ENCODE data around the gene SLC6A9. TPM values are rescaled to one million over a fixed set of nuclear protein-coding genes. Genes with fewer than 3 reads are reported as not detected.
A peak's percentile ranks its signal among the peaks of the same experiment; 100 is the strongest.

The SLC6A9 gene
- total and polyA plus RNA-seq, 12 donors = 11.8 to 198 (median 23.5) TPM

DNA sequence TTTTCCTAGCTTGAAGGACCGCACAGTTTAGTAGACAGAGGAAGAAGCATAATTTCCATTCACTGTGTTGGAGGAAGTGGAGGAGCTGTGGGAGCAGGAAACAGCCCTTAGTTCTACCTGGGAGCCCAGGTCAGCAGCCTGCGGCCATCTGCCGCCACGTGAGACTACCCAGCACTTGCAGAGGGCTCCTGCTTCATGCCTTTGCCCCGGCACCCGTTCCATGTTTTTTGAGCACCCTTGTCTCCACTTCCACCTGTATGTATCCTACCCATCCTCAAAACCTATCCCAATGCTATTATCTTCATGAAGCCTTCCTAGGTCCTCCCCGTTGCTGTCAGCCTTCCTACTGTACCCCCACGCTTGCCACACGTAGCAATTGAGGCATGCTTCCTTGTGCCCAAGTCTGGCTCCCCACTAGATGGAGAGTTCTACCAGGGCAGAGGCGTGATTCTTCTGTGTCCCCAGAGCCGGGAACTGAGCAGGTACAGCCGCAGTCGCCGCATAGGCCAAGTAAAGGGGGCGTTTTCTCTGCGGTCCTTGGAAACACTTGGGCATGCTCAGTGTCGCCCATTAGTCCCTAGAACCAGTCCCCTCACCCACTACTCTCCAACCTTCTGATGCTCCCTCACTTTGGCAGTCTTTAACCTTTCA, 1.9 kb downstream of the SLC6A9 start:
- DNase-seq = peak in 2 of 7 donors; percentile 36 to 66
- H3K27ac ChIP-seq = peak overlapping the region in 4 of 5 donors; percentile 54 to 90 (median 82)
- TF ChIP-seq CTCF (IDR thresholded peaks at IDR 0.05) (no peak), POLR2A (IDR thresholded peaks at IDR 0.05) (no peak)
- H3K9me3 ChIP-seq (replicated peaks in 1 of 3) = no peaks in the 10 kb centered on the region
- WGBS, 4 donors = 27 to 42% (median 29%) methylated on average over 12 to 17 of the region's 17 CpGs
- H3K36me3 ChIP-seq (replicated peaks in 1 of 2) = no peaks in the 10 kb centered on the region
- H3K27me3 ChIP-seq = no peaks in the 10 kb centered on the region
- H3K4me3 ChIP-seq = peak overlapping the region in 3 of 4 donors; percentile 36 to 84 (median 75)
- intact Hi-C loops (cut with DNase I) = no loop called here
- H3K4me1 ChIP-seq (replicated peaks in 1 of 2) = peaks cover 14 to 22% of the 10 kb centered on the region in 2 donors

DNA sequence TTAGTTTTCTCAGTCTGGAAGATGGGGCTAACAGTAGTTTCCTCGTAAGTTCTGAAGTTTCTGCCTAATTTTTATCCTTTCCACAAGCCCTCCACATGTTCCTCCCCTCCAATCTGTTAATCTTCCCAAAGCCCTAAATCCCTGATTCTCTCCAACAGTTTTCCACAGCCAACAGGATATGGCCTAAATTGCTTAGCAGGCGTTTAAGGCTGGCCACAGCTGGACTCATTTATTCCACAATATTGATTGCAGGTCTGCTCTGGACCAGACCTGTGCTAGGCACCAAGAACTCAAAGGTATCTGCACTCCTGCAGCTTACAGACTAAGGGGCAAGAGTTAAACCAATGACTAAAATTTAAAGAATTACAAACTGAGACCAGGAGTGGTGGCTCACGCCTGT, 3.9 kb downstream of the SLC6A9 start:
- 92 to 97% (median 93%) methylated on average over 3 of the region's 3 CpGs for WGBS, 4 donors
- Histone ChIP-seq H3K4me3 (no peak overlapping the region), H3K27me3 (no peaks in the 10 kb centered on the region), H3K27ac (no peak overlapping the region), H3K36me3 (replicated peaks in 1 of 2) (no peaks in the 10 kb centered on the region), H3K9me3 (replicated peaks in 1 of 3) (no peaks in the 10 kb centered on the region), H3K4me1 (replicated peaks in 1 of 2) (peaks cover 13 to 22% of the 10 kb centered on the region in 2 donors)
- no peak for TF ChIP-seq CTCF (IDR thresholded peaks at IDR 0.05)
- no peak for TF ChIP-seq POLR2A (IDR thresholded peaks at IDR 0.05)
- intact Hi-C loops (cut with DNase I) = no loop called here
- no peak for DNase-seq

- 49 to 79% (median 75%) methylated on average over 3 of the region's 3 CpGs for WGBS, 4 donors
- Histone ChIP-seq H3K4me3 (no peak overlapping the region), H3K27me3 (no peaks in the 10 kb centered on the region), H3K9me3 (replicated peaks in 1 of 3) (no peaks in the 10 kb centered on the region), H3K27ac (no peak overlapping the region), H3K36me3 (replicated peaks in 1 of 2) (no peaks in the 10 kb centered on the region), H3K4me1 (replicated peaks in 1 of 2) (peaks cover 4 to 11% of the 10 kb centered on the region in 2 donors)
- DNase-seq = no peak
- TF ChIP-seq POLR2A (IDR thresholded peaks at IDR 0.05) = no peak
- TF ChIP-seq CTCF (IDR thresholded peaks at IDR 0.05) = no peak
- intact Hi-C loops (cut with DNase I) = no loop called here
These were observed 5.4 kb downstream of the SLC6A9 start for GRCh38 chr1:44025816-44026215.

- Histone ChIP-seq H3K4me3 (no peak overlapping the region), H3K4me1 (replicated peaks in 1 of 2) (peaks cover 4 to 11% of the 10 kb centered on the region in 2 donors), H3K27ac (no peak overlapping the region), H3K9me3 (replicated peaks in 1 of 3) (no peaks in the 10 kb centered on the region), H3K36me3 (replicated peaks in 1 of 2) (no peaks in the 10 kb centered on the region), H3K27me3 (no peaks in the 10 kb centered on the region)
- 81 to 90% (median 85%) methylated on average over 13 of the region's 13 CpGs for WGBS, 4 donors
- TF ChIP-seq POLR2A (IDR thresholded peaks at IDR 0.05) = no peak
- TF ChIP-seq CTCF (IDR thresholded peaks at IDR 0.05) = no peak
- intact Hi-C loops (cut with DNase I) = no loop called here
- DNase-seq = no peak
These were observed 6.2 kb downstream of the SLC6A9 start for GRCh38 chr1:44024903-44025525.

All from adrenal gland (tissue), 12 donors.